A549 (cell line): ENCODE measurements around the gene PLEKHG3. TPM values are rescaled to one million over a fixed set of nuclear protein-coding genes. Genes with fewer than 3 reads are reported as not detected.

Source experiments
- ATAC-seq, 2 experiments: fragments of 200-7000 bp in 1 of 2; fragments of >200 bp in 1 of 2; cut with Nextera tagmentation in 1 of 2; cut with Tn5 transposase in 1 of 2; 3 replicates each; pipeline versions ENCODE4 v1.8.0 to v1.9.1; 2018 to 2020; ENCODE audit warnings: mild to moderate bottlenecking in 1 of 2, moderate library complexity in 1 of 2
- CTCF ChIA-PET: fragments of 300-600 bp; sonication (Branson Sonifier 250); formaldehyde crosslinking; extraction: SDS; loops from one replicate; lab custom pipeline; 2021; ENCODE audit warnings: antibody characterized with exemption, inconsistent platforms; lab: Yijun Ruan, JAX
- POLR2A ChIA-PET: fragments of 350-600 bp; formaldehyde crosslinking; extraction: SDS; loops from one replicate; lab custom pipeline; 2021; ENCODE audit warnings: antibody characterized with exemption, inconsistent platforms; lab: Yijun Ruan, JAX
- DNase-seq, 2 experiments: peaks; one replicate each; pipeline versions ENCODE4 v3.0.0 to v3.0.0-alpha.2; 2011 to 2016; ENCODE audit warnings: low read depth in 1 of 2, low spot score in 1 of 2
- FAIRE-seq: peaks from 2 replicates; lab custom pipeline; 2011; peaks lifted over from hg19 to GRCh38; lab: Jason Lieb, UNC
- H3K27ac ChIP-seq, 2 experiments: fragments of >200 bp; sonication (Bioruptor Twin); formaldehyde crosslinking; 3 replicates each; pipeline ENCODE4 v1.5.1; 2016 to 2017
- H3K4me1 ChIP-seq: fragments of >200 bp; sonication (Bioruptor Twin); formaldehyde crosslinking; 3 replicates; pipeline ENCODE4 v1.6.1; 2016
- H3K4me2 ChIP-seq: fragments of >200 bp; sonication (Bioruptor Twin); formaldehyde crosslinking; 3 replicates; pipeline ENCODE4 v1.6.1; 2016
- H3K4me3 ChIP-seq: fragments of >200 bp; sonication (Bioruptor Twin); formaldehyde crosslinking; 3 replicates; pipeline ENCODE4 v1.5.1; 2016
- H3K9me3 ChIP-seq: fragments of >200 bp; sonication (Bioruptor Twin); formaldehyde crosslinking; 3 replicates; pipeline ENCODE4 v1.6.1; 2016
- BCL3 ChIP-seq: fragments of >200 bp; sonication (Bioruptor Twin); formaldehyde crosslinking; IDR thresholded peaks from 3 replicates; pipeline ENCODE4 v1.6.1; 2016
- CBX2 ChIP-seq: fragments of 200-600 bp; sonication (generic); IDR thresholded peaks from 2 replicates; pipeline ENCODE4 v1.6.1; 2016; ENCODE audit warnings: low read depth, mild to moderate bottlenecking, borderline replicate concordance
- CBX8 ChIP-seq: fragments of 200-600 bp; sonication (generic); IDR thresholded peaks from 2 replicates; pipeline ENCODE4 v1.6.1; 2016
- CHD4 ChIP-seq: fragments of 200-600 bp; sonication (generic); IDR thresholded peaks from 2 replicates; pipeline ENCODE4 v1.6.1; 2016; ENCODE audit warnings: antibody characterized with exemption, mild to moderate bottlenecking, borderline replicate concordance
- CTCF ChIP-seq: fragments of >200 bp; sonication (Bioruptor Twin); formaldehyde crosslinking; IDR thresholded peaks from 3 replicates; pipeline ENCODE4 v1.5.1; 2016
- EHF ChIP-seq: fragments of 250-450 bp; sonication (Bioruptor Pico); IDR thresholded peaks from 2 replicates; pipeline ENCODE4 v1.5.0; 2020; ENCODE audit warnings: mild to moderate bottlenecking
- FOSL2 ChIP-seq, 2 experiments: fragments of 450-650 bp in 1 of 2; fragments of >200 bp in 1 of 2; sonication (Bioruptor Twin) in 1 of 2; formaldehyde crosslinking; IDR thresholded peaks; 2 replicates each; pipeline versions ENCODE4 v1.5.0 to v1.6.1; 2016 to 2020; ENCODE audit warnings: mild to moderate bottlenecking in 1 of 2, moderate library complexity in 1 of 2
- FOXS1 ChIP-seq: fragments of 250-450 bp; sonication (Bioruptor Pico); IDR thresholded peaks from 2 replicates; pipeline ENCODE4 v1.5.0; 2020; ENCODE audit warnings: mild to moderate bottlenecking, moderate library complexity
- GATA3 ChIP-seq: IDR thresholded peaks from 2 replicates; pipeline ENCODE4 v1.6.1; 2012; ENCODE audit warnings: borderline replicate concordance
- HDAC2 ChIP-seq: fragments of 200-600 bp; sonication (generic); IDR thresholded peaks from 2 replicates; pipeline ENCODE4 v1.6.1; 2016
- KDM5A ChIP-seq: fragments of 200-600 bp; sonication (generic); IDR thresholded peaks from 2 replicates; pipeline ENCODE4 v1.6.1; 2016; ENCODE audit warnings: antibody characterized with exemption, mild to moderate bottlenecking
- MAFK ChIP-seq: fragments of 450-650 bp; IDR thresholded peaks from 2 replicates; pipeline ENCODE4 v1.6.1; 2014; ENCODE audit not compliant: partially characterized antibody
- NR3C1 ChIP-seq: fragments of >200 bp; sonication (Bioruptor Twin); formaldehyde crosslinking; IDR thresholded peaks from 3 replicates; pipeline ENCODE4 v1.6.1; 2017
- POLR2A ChIP-seq: IDR thresholded peaks from 2 replicates; pipeline ENCODE4 v1.6.1; 2012; ENCODE audit warnings: mild to moderate bottlenecking, low read length
- POLR2AphosphoS2 ChIP-seq: conservative IDR thresholded peaks from 2 replicates; pipeline ENCODE4 v1.6.1; 2012; ENCODE audit warnings: low read length, improper control_type of control experiment, inconsistent platforms
- TFCP2L1 ChIP-seq: fragments of 250-450 bp; sonication (Bioruptor Pico); IDR thresholded peaks from 2 replicates; pipeline ENCODE4 v1.5.0; 2021; ENCODE audit warnings: mild to moderate bottlenecking
- USF2 ChIP-seq: fragments of 450-650 bp; IDR thresholded peaks from 2 replicates; pipeline ENCODE4 v1.6.1; 2014; ENCODE audit warnings: antibody characterized with exemption
- ZC3H11A ChIP-seq: fragments of 450-650 bp; IDR thresholded peaks from 2 replicates; pipeline ENCODE4 v1.6.1; 2014; ENCODE audit warnings: antibody characterized with exemption, mild to moderate bottlenecking
- WGBS: methylation state at CpG from one replicate; pipeline ENCODE4 v1.1.6; 2017; ENCODE audit errors: missing lambda C conversion rate; 5-methylcytosine and 5-hydroxymethylcytosine counted together
- polyA plus RNA-seq, 4 experiments: library from polyadenylated mRNA; depleted of rRNA in 3 of 4; stranded (reverse); fragments of >200 nt; fragmentation: RNase III in 1 of 4; extraction: RNeasy Plus Mini Kit Qiagen cat#74134 plus additional on column Dnase treatment in 1 of 4; gene quantifications; 2 replicates in 3 of 4; 3 replicates in 1 of 4; pipeline ENCODE4 v1.2.3, GENCODE V29; 2011 to 2017
- TF ChIP-seq, protein P1 (sequence below): IDR thresholded peaks from 2 replicates; pipeline ENCODE4 v1.6.1; 2012
- TF ChIP-seq, protein P2 (sequence below): fragments of 200-600 bp; sonication (generic); IDR thresholded peaks from 2 replicates; pipeline ENCODE4 v1.6.1; 2016; ENCODE audit warnings: antibody characterized with exemption, mild to moderate bottlenecking, moderate library complexity

The PLEKHG3 gene
- polyA plus RNA-seq, 2 of the 4 experiments (the other 2 are of a cell fraction) = 21.9 to 30.5 TPM

DNA sequence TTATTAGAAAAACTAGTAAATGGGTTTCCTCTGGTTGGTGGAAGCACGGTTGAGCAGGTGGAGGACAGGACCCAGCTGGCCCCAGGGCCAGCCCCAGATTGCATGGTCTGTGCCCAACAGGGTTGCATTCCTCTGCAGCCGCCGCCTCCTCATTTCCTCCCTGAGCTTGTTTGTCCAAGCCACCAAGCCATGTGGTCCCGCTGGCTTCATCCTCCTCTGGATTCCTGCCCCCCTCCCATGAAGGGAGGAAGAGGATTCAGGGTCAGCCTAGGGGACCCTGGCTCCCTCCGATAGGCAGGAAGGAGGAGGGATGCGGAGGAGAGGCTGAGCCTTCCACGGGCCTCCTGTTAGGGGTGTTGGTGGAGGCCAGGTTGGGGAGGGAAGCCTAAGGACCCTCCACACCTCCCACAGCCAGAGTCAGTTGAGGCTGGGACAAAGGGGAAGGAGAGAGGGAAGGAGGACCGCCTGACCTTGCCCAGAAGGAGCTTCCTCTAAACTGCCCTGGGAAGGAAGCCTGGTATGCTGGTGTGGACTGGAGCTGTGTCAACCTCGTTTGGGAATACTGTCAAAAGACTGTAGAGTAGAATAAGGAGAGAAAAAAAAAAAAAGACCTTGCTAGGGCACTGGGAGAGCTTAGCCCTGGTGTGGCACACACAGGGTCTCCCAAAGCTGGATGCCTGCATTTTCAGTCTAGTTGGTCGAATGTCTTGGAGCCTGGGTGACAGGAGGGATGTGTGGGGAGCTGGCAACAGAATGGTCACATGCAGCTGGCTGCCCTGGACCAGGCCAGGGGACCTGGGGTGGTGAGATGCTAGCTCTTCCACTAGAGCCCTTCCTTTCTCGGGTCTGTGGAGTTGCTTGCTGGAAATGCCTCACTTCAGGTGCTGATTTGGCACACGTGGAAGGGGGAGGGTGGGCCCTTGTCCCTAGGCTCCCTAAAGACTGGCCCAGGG is 42.4 kb downstream of the PLEKHG3 start:
- ATAC-seq = no peak
- Histone ChIP-seq H3K4me2 (no peak overlapping the region), H3K4me3 (no peak overlapping the region), H3K4me1 (peaks cover 9% of the 10 kb centered on the region; the same call in 1 of the 3 replicates), H3K9me3 (no peaks in the 10 kb centered on the region), H3K27ac (peak overlapping the region in 1 of 2 experiments; percentile 27; a peak in 1 of 6 replicates)
- ChIA-PET POLR2A (no interaction called here), CTCF (interaction anchor here (0.6 to 2.5 kb wide), 12 partner anchors 9 to 190 kb away, joined by 3 to 13 read pairs (median 3); partner anchors contain the start of gene PLEKHG3)
- no peak for FAIRE-seq
- TF ChIP-seq FOSL2 (IDR thresholded peaks at IDR 0.05) = no peak
- no peak for TF ChIP-seq FOSL2 (CRISPR knock-in tag; IDR thresholded peaks at IDR 0.05)
- no peak for TF ChIP-seq POLR2AphosphoS2
- TF ChIP-seq NR3C1 = no peak
- TF ChIP-seq, protein P1, sequence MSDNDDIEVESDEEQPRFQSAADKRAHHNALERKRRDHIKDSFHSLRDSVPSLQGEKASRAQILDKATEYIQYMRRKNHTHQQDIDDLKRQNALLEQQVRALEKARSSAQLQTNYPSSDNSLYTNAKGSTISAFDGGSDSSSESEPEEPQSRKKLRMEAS = no peak
- no peak for TF ChIP-seq EHF (CRISPR knock-in tag)
- no peak for TF ChIP-seq HDAC2
- no peak for TF ChIP-seq KDM5A
- TF ChIP-seq TFCP2L1 (CRISPR knock-in tag) = no peak
- no peak for DNase-seq
- 83% methylated on average over 11 of the region's 12 CpGs for WGBS

- POLR2A ChIA-PET = no interaction called here
- FAIRE-seq = no peak
Measured at GRCh38 chr14:64747327-64747726, 43.1 kb downstream of the PLEKHG3 start.

More at GRCh38 chr14:64747327-64747726, 43.1 kb downstream of the PLEKHG3 start:
- Histone ChIP-seq H3K9me3 (no peaks in the 10 kb centered on the region), H3K4me1 (peaks cover 9% of the 10 kb centered on the region; the same call in 1 of the 3 replicates), H3K4me3 (no peak overlapping the region), H3K27ac (no peak overlapping the region), H3K4me2 (no peak overlapping the region)
- ATAC-seq (no peak), DNase-seq (no peak)
- WGBS = 95% methylated on average over 5 of the region's 5 CpGs
- CTCF ChIA-PET = interaction anchor here (0.6 to 2.5 kb wide), 5 partner anchors 14 to 189 kb away, joined by 3 to 13 read pairs (median 4); no protein-coding TSS in a partner anchor
- TF ChIP-seq, protein P2, sequence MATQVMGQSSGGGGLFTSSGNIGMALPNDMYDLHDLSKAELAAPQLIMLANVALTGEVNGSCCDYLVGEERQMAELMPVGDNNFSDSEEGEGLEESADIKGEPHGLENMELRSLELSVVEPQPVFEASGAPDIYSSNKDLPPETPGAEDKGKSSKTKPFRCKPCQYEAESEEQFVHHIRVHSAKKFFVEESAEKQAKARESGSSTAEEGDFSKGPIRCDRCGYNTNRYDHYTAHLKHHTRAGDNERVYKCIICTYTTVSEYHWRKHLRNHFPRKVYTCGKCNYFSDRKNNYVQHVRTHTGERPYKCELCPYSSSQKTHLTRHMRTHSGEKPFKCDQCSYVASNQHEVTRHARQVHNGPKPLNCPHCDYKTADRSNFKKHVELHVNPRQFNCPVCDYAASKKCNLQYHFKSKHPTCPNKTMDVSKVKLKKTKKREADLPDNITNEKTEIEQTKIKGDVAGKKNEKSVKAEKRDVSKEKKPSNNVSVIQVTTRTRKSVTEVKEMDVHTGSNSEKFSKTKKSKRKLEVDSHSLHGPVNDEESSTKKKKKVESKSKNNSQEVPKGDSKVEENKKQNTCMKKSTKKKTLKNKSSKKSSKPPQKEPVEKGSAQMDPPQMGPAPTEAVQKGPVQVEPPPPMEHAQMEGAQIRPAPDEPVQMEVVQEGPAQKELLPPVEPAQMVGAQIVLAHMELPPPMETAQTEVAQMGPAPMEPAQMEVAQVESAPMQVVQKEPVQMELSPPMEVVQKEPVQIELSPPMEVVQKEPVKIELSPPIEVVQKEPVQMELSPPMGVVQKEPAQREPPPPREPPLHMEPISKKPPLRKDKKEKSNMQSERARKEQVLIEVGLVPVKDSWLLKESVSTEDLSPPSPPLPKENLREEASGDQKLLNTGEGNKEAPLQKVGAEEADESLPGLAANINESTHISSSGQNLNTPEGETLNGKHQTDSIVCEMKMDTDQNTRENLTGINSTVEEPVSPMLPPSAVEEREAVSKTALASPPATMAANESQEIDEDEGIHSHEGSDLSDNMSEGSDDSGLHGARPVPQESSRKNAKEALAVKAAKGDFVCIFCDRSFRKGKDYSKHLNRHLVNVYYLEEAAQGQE = no peak
- TF ChIP-seq ZC3H11A (no peak), CBX2 (no peak), FOXS1 (CRISPR knock-in tag) (no peak), BCL3 (no peak), NR3C1 (no peak), MAFK (no peak), CBX8 (no peak), GATA3 (no peak), USF2 (no peak), CTCF (no peak), POLR2A (no peak), CHD4 (no peak), HDAC2 (no peak)
